Fibroblast of lung (primary cell): ENCODE measurements around the gene CCNY. TPM values are rescaled to one million over a fixed set of nuclear protein-coding genes. Genes with fewer than 3 reads are reported as not detected.

Experiments
- DNase-seq, 2 donors: peaks; one replicate each; pipeline versions ENCODE4 v3.0.0 to v3.0.0-alpha.2; 2010; ENCODE audit warnings: low read depth in 2 of 2
- H2AFZ ChIP-seq: 2 replicates; pipeline ENCODE4 v1.5.1; 2012; ENCODE audit warnings: low read length, control low read depth, inconsistent platforms
- H3K27ac ChIP-seq: 2 replicates; pipeline ENCODE4 v1.5.1; 2011; ENCODE audit warnings: low read length, control low read depth; ENCODE audit not compliant: insufficient read depth
- H3K27me3 ChIP-seq: 2 replicates; pipeline ENCODE4 v1.5.1; 2011; ENCODE audit warnings: mild to moderate bottlenecking, low read length; ENCODE audit not compliant: control insufficient read depth, insufficient read depth
- H3K36me3 ChIP-seq: 2 replicates; pipeline ENCODE4 v1.5.1; 2011; ENCODE audit warnings: low read length; ENCODE audit not compliant: control insufficient read depth, insufficient read depth
- H3K4me1 ChIP-seq: 2 replicates; pipeline ENCODE4 v1.5.1; 2011; ENCODE audit warnings: low read length; ENCODE audit not compliant: control insufficient read depth, insufficient read depth; ENCODE audit errors: extremely low read depth
- H3K4me2 ChIP-seq: 2 replicates; pipeline ENCODE4 v1.5.1; 2011; ENCODE audit warnings: low read length, control low read depth; ENCODE audit not compliant: insufficient read depth; ENCODE audit errors: extremely low read depth
- H3K4me3 ChIP-seq, 4 experiments: fragments of 200-600 bp in 1 of 4; sonication (generic) in 1 of 4; replicated peaks in 1 of 4; 2 replicates each; pipeline ENCODE4 v1.5.1; 2011 to 2016; ENCODE audit warnings: low read length in 4 of 4, low read depth in 3 of 4, mild to moderate bottlenecking in 3 of 4, control low read depth in 2 of 4, inconsistent platforms in 1 of 4, mixed read lengths in 1 of 4; ENCODE audit not compliant: insufficient read depth in 1 of 4; ENCODE audit errors: control extremely low read depth in 1 of 4
- H3K79me2 ChIP-seq: 2 replicates; pipeline ENCODE4 v1.5.1; 2012; ENCODE audit warnings: mild to moderate bottlenecking, low read length, inconsistent platforms; ENCODE audit not compliant: control insufficient read depth, insufficient read depth
- H3K9ac ChIP-seq: 2 replicates; pipeline ENCODE4 v1.5.1; 2011; ENCODE audit warnings: mild to moderate bottlenecking, low read length, control low read depth; ENCODE audit not compliant: insufficient read depth
- H3K9me3 ChIP-seq: 2 replicates; pipeline ENCODE4 v1.5.1; 2012; ENCODE audit warnings: low read depth, low read length; ENCODE audit not compliant: control insufficient read depth, insufficient read depth
- H4K20me1 ChIP-seq: 2 replicates; pipeline ENCODE4 v1.5.1; 2011; ENCODE audit warnings: low read length; ENCODE audit not compliant: control insufficient read depth, insufficient read depth; ENCODE audit errors: extremely low read depth
- EZH2 ChIP-seq: IDR thresholded peaks from 2 replicates; pipeline ENCODE4 v1.5.1; 2012; ENCODE audit warnings: low read length, control low read depth, mild to moderate bottlenecking; ENCODE audit errors: missing control alignments
- polyA plus RNA-seq, 2 donors: library from polyadenylated mRNA; depleted of rRNA in 1 of 2; stranded (reverse) in 1 of 2; unstranded in 1 of 2; fragments of >200 nt; gene quantifications; 2 replicates each; pipeline ENCODE4 v1.2.1, GENCODE V29; 2011 to 2012; ENCODE audit warnings: missing spikeins in 1 of 2
- total RNA-seq: library from RNA; depleted of rRNA; stranded (reverse); fragments of >200 nt; gene quantifications from 2 replicates; pipeline ENCODE4 v1.2.1, GENCODE V29; 2014
- TF ChIP-seq, protein P1 (sequence below), 2 donors: IDR thresholded peaks in 1 of 2; conservative IDR thresholded peaks in 1 of 2; 1 replicate in 1 of 2; 2 replicates in 1 of 2; pipeline ENCODE4 v1.5.1; 2011 to 2012; ENCODE audit warnings: low read length in 2 of 2, control low read depth in 1 of 2, inconsistent platforms in 1 of 2, low read depth in 1 of 2, mild to moderate bottlenecking in 1 of 2

CCNY gene
- total and polyA plus RNA-seq, 2 donors (not counting 1 experiment from before 2014, with no cell fraction given) = 34.7 to 66.4 TPM

DNA sequence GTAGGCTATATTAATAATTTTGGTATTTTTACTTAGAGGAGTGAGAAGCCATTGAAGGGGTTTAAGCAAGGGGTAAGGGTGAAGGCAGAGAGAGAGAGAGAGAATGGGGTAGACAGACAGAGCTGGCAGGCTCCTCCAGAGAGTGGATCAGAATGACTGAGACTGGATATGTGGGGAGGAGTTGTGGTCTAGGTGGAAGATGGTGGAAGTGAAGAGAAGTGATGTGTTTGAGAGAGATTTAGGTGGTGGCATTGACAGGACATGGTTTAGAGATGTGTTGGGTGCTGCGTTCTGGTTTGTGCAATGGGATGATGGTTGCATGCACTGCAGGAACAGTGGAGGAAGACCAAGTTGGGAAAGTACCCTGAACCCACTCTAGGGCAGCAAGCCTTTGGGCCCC, 92.2 kb downstream of the CCNY start:
- H3K4me2 ChIP-seq = no peak overlapping the region
- TF ChIP-seq EZH2 = no peak
- TF ChIP-seq, protein P1, sequence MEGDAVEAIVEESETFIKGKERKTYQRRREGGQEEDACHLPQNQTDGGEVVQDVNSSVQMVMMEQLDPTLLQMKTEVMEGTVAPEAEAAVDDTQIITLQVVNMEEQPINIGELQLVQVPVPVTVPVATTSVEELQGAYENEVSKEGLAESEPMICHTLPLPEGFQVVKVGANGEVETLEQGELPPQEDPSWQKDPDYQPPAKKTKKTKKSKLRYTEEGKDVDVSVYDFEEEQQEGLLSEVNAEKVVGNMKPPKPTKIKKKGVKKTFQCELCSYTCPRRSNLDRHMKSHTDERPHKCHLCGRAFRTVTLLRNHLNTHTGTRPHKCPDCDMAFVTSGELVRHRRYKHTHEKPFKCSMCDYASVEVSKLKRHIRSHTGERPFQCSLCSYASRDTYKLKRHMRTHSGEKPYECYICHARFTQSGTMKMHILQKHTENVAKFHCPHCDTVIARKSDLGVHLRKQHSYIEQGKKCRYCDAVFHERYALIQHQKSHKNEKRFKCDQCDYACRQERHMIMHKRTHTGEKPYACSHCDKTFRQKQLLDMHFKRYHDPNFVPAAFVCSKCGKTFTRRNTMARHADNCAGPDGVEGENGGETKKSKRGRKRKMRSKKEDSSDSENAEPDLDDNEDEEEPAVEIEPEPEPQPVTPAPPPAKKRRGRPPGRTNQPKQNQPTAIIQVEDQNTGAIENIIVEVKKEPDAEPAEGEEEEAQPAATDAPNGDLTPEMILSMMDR (conservative IDR thresholded peaks at IDR 0.05 in 1 of 2, IDR thresholded peaks at IDR 0.05 in 1 of 2; ENCODE audit: low read depth in 1 of 2, low read length in 2 of 2) = no peak
- H3K79me2 ChIP-seq = peaks cover 43% of the 10 kb centered on the region
- no peak overlapping the region for H3K9ac ChIP-seq
- no peaks in the 10 kb centered on the region for H3K9me3 ChIP-seq
- DNase-seq = no peak
- H3K4me1 ChIP-seq = peaks cover 8% of the 10 kb centered on the region
- no peak overlapping the region for H2AFZ ChIP-seq
- no peaks in the 10 kb centered on the region for H3K27me3 ChIP-seq
- H3K27ac ChIP-seq = no peak overlapping the region
- H4K20me1 ChIP-seq = no peaks in the 10 kb centered on the region
- no peak overlapping the region for H3K4me3 ChIP-seq
- no peaks in the 10 kb centered on the region for H3K36me3 ChIP-seq

DNA sequence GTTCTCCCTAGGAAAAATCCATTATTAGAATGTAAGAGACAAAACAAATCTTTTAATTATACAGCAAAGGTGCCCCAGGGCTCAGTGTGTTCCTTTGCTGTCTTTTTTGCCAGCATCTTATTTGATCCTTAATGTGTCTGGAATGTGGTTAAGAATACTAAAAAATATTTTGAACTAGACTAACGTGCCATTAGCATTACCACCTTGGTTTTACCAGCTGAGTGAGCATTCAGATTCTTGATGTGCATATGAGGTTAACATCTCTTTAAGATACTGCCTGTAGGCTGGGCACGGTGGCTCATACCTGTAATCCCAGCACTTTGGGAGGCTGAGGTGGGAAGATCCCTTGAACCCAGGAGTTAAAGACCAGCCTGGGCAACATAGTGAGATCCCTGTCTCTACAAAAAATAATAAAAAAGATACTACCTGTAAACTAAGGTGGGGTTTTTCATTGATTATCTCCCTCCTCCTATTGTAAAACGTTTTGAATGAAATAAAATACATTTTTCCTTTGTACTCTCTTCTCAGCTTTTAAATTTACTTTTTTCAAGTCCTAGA, 96.6 kb downstream of the CCNY start:
- Histone ChIP-seq H3K9me3 (no peaks in the 10 kb centered on the region), H4K20me1 (no peaks in the 10 kb centered on the region), H3K4me2 (no peak overlapping the region), H3K27me3 (no peaks in the 10 kb centered on the region), H3K36me3 (no peaks in the 10 kb centered on the region), H3K27ac (no peak overlapping the region), H3K79me2 (peaks cover 33% of the 10 kb centered on the region), H3K4me1 (no peaks in the 10 kb centered on the region), H3K9ac (no peak overlapping the region), H2AFZ (no peak overlapping the region), H3K4me3 (no peak overlapping the region)
- DNase-seq = peak in 1 of 2 donors; percentile 43
- TF ChIP-seq, protein P1 (conservative IDR thresholded peaks at IDR 0.05 in 1 of 2, IDR thresholded peaks at IDR 0.05 in 1 of 2; ENCODE audit: low read depth in 1 of 2, low read length in 2 of 2) = no peak
- TF ChIP-seq EZH2 = no peak

DNA sequence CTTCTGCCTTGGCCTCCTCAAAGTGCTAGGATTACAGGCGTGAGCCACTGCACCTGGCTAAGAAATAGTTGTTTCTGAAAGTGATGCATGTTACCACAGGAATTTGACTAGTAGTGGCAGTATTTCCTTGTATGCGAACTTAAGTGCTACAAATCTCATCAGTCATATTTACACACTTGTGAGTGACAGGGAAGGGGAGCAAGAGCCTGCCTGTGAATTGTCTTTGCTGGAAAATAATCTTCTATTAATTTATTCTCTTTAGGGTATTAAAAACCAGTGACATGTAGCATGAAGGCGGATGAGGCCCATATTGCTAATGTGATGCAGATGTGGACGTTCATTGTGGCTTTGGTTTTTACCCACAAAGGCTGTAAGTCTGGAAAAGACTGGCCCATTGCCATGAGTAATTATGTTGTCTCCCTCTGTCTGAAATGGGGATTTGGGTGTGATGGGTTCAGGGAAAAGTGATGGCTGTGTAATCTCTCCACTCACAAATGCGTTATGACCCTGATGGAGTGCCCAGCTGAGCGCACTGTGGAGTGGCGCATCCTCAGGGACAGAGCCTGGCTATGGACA, 97.6 kb downstream of the CCNY start:
- Histone ChIP-seq H2AFZ (no peak overlapping the region), H3K4me1 (no peaks in the 10 kb centered on the region), H3K9me3 (no peaks in the 10 kb centered on the region), H3K36me3 (no peaks in the 10 kb centered on the region), H3K4me2 (no peak overlapping the region), H3K27me3 (no peaks in the 10 kb centered on the region), H4K20me1 (no peaks in the 10 kb centered on the region), H3K79me2 (peaks cover 24% of the 10 kb centered on the region), H3K9ac (no peak overlapping the region), H3K27ac (no peak overlapping the region), H3K4me3 (no peak overlapping the region)
- DNase-seq = peak; percentile 71 to 95
- TF ChIP-seq, protein P1 (conservative IDR thresholded peaks at IDR 0.05 in 1 of 2, IDR thresholded peaks at IDR 0.05 in 1 of 2; ENCODE audit: low read depth in 1 of 2, low read length in 2 of 2) = no peak
- TF ChIP-seq EZH2 = no peak
